Panc1 (cell line): ENCODE data around the gene OAT. TPM values are rescaled to one million over a fixed set of nuclear protein-coding genes. Genes with fewer than 3 reads are reported as not detected.

ENCODE experiments used
- ATAC-seq: fragments of 200-7000 bp; cut with Tn5 transposase; 2 replicates; pipeline ENCODE4 v1.9.1; 2020; ENCODE audit warnings: mild to moderate bottlenecking, moderate library complexity
- BruUV-seq: library from RNA; stranded (reverse); fragments of 400-500 nt; replicated peaks from 2 replicates; lab custom pipeline; 2021; lab: Mats Ljungman, UMichigan
- CTCF ChIA-PET: fragments of 300-600 bp; sonication (Branson Sonifier 250); formaldehyde crosslinking; loops from one replicate; lab custom pipeline; 2022; ENCODE audit warnings: antibody characterized with exemption; lab: Charles Lee
- POLR2A ChIA-PET: fragments of 300-600 bp; sonication (Branson Sonifier 250); formaldehyde crosslinking; loops from one replicate; lab custom pipeline; 2022; ENCODE audit warnings: antibody characterized with exemption; lab: Charles Lee
- DNase-seq: peaks from one replicate; pipeline ENCODE4 v3.0.0-alpha.2; 2010; ENCODE audit warnings: low read depth, low spot score
- H3K27ac ChIP-seq: 2 replicates; pipeline ENCODE4 v1.5.1; 2011; ENCODE audit warnings: mild to moderate bottlenecking, low read length, inconsistent platforms
- H3K27me3 ChIP-seq: fragments of 200-500 bp; sonication (Bioruptor generic); 2 replicates; pipeline ENCODE4 v1.6.0; 2014; ENCODE audit warnings: low read length, inconsistent platforms; ENCODE audit not compliant: control insufficient read depth, insufficient read depth
- H3K36me3 ChIP-seq: fragments of 200-500 bp; sonication (Bioruptor generic); 2 replicates; pipeline ENCODE4 v1.5.1; 2014; ENCODE audit warnings: inconsistent platforms, mild to moderate bottlenecking, low read length, moderate library complexity; ENCODE audit not compliant: control insufficient read depth, insufficient read depth
- H3K4me1 ChIP-seq: 2 replicates; pipeline ENCODE4 v1.5.1; 2011; ENCODE audit warnings: inconsistent platforms, mild to moderate bottlenecking, low read length, moderate library complexity; ENCODE audit not compliant: control insufficient read depth, insufficient read depth
- H3K4me3 ChIP-seq, 2 experiments: 2 replicates each; pipeline ENCODE4 v1.5.1; 2011 to 2012; ENCODE audit warnings: low read depth in 2 of 2, low read length in 2 of 2, mild to moderate bottlenecking in 2 of 2, inconsistent platforms in 1 of 2, moderate library complexity in 1 of 2
- H3K9me3 ChIP-seq: fragments of 200-500 bp; sonication (Bioruptor generic); 2 replicates; pipeline ENCODE4 v1.5.1; 2014; ENCODE audit warnings: low read depth, mild to moderate bottlenecking, inconsistent platforms, low read length, moderate library complexity; ENCODE audit not compliant: control insufficient read depth, insufficient read depth
- CTCF ChIP-seq: fragments of 450-650 bp; IDR thresholded peaks from 2 replicates; pipeline ENCODE4 v1.5.1; 2017; ENCODE audit warnings: mild to moderate bottlenecking
- POLR2AphosphoS5 ChIP-seq: IDR thresholded peaks from 2 replicates; pipeline ENCODE4 v1.6.1; 2012; ENCODE audit warnings: mild to moderate bottlenecking, low read depth, low read length, moderate library complexity
- REST ChIP-seq, 2 experiments: IDR thresholded peaks; 2 replicates each; pipeline ENCODE4 v1.6.1; 2011 to 2012; ENCODE audit warnings: low read depth in 2 of 2, control low read depth in 1 of 2, low read length in 1 of 2, mild to moderate bottlenecking in 1 of 2, moderate library complexity in 1 of 2; ENCODE audit not compliant: insufficient read depth in 1 of 2
- SIN3A ChIP-seq: IDR thresholded peaks from 2 replicates; pipeline ENCODE4 v1.6.1; 2012; ENCODE audit warnings: low read depth, mild to moderate bottlenecking, low read length, moderate library complexity, borderline replicate concordance; ENCODE audit not compliant: insufficient read depth
- TCF7L2 ChIP-seq: IDR thresholded peaks from 2 replicates; pipeline ENCODE4 v1.6.1; 2011; ENCODE audit warnings: mild to moderate bottlenecking, low read depth, low read length, inconsistent platforms
- in situ Hi-C: cut with HindIII; loops from 2 replicates; pipeline ENCODE4 v1.10.0; 2016; ENCODE audit warnings: low sequenced_read_pairs, low pct_unique_long_range_greater_than_20kb
- intact Hi-C: fragments of 100-400 bp; cut with micrococcal nuclease; formaldehyde crosslinking; loops from one replicate; pipeline ENCODE4 v1.10.0; 2022; ENCODE audit not compliant: unreplicated experiment
- total RNA-seq: library from RNA; stranded (reverse); gene quantifications from one replicate; pipeline ENCODE4 v1.2.1, GENCODE V29; 2021; ENCODE audit not compliant: unreplicated experiment

Gene OAT
- total RNA-seq, 1 experiment from 2014 or later = 166 TPM

GRCh38 chr10:124390471-124391187 lies 28.1 kb downstream of the OAT start:
- Histone ChIP-seq H3K36me3 (no peaks in the 10 kb centered on the region), H3K27me3 (no peaks in the 10 kb centered on the region), H3K9me3 (no peaks in the 10 kb centered on the region), H3K4me3 (no peak overlapping the region), H3K4me1 (peaks cover 8% of the 10 kb centered on the region), H3K27ac (no peak overlapping the region)
- BruUV-seq = no TSS peak
- ChIA-PET CTCF (interaction anchor here (1.1 to 1.5 kb wide), 2 partner anchors 369 to 396 kb away, joined by 4 to 6 read pairs; no protein-coding TSS in a partner anchor), POLR2A (interaction anchor here (0.6 kb wide), 1 partner anchor 76 kb away, joined by 3 read pairs; no protein-coding TSS in a partner anchor)
- in situ Hi-C loops = no loop called here
- TF ChIP-seq TCF7L2 = no peak
- TF ChIP-seq POLR2AphosphoS5 = no peak
- no peak for TF ChIP-seq CTCF
- TF ChIP-seq SIN3A = no peak
- TF ChIP-seq REST (IDR thresholded peaks at IDR 0.05; ENCODE audit: insufficient read depth in 1 of 2, low read depth in 2 of 2, low read length in 1 of 2) = no peak
- intact Hi-C loops = no loop called here
- no peak for ATAC-seq
- no peak for DNase-seq

- no peak for ATAC-seq
- H3K27ac ChIP-seq = peak overlapping the region; percentile 60; the same call in 1 of the 2 replicates
- DNase-seq = no peak
- POLR2A ChIA-PET = no interaction called here
- in situ Hi-C loops (no loop called here), intact Hi-C loops (loop anchor here (1.0 to 5.0 kb wide), 2 partner anchors 297 to 395 kb away; partner anchors contain the start of gene CHST15)
- CTCF ChIA-PET = interaction anchor here (0.7 to 1.9 kb wide), 7 partner anchors 99 to 453 kb away, joined by 3 to 52 read pairs (median 4); no protein-coding TSS in a partner anchor
- no peaks in the 10 kb centered on the region for H3K27me3 ChIP-seq
- H3K4me1 ChIP-seq = peaks cover 8% of the 10 kb centered on the region
- no peaks in the 10 kb centered on the region for H3K9me3 ChIP-seq
- TF ChIP-seq REST (IDR thresholded peaks at IDR 0.05; ENCODE audit: insufficient read depth in 1 of 2, low read depth in 2 of 2, low read length in 1 of 2) = no peak
- no peak for TF ChIP-seq POLR2AphosphoS5
- no peak for TF ChIP-seq TCF7L2
- TF ChIP-seq CTCF = no peak; the same call in 1 of the 2 replicates
- BruUV-seq = no TSS peak
- no peaks in the 10 kb centered on the region for H3K36me3 ChIP-seq
- peak overlapping the region; percentile 25 to 55 for H3K4me3 ChIP-seq
Measured at GRCh38 chr10:124389613-124390361, 28.9 kb downstream of the OAT start.
